ENCODE measurements around the gene TMEM14B. TPM values are rescaled to one million over a fixed set of nuclear protein-coding genes. Genes with fewer than 3 reads are reported as not detected.

TMEM14B gene
- total and polyA plus RNA-seq, 9 of the 15 experiments (the other 6 are each of a cell fraction or from before 2014, with no cell fraction given) = 174 to 862 (median 263) TPM

DNA sequence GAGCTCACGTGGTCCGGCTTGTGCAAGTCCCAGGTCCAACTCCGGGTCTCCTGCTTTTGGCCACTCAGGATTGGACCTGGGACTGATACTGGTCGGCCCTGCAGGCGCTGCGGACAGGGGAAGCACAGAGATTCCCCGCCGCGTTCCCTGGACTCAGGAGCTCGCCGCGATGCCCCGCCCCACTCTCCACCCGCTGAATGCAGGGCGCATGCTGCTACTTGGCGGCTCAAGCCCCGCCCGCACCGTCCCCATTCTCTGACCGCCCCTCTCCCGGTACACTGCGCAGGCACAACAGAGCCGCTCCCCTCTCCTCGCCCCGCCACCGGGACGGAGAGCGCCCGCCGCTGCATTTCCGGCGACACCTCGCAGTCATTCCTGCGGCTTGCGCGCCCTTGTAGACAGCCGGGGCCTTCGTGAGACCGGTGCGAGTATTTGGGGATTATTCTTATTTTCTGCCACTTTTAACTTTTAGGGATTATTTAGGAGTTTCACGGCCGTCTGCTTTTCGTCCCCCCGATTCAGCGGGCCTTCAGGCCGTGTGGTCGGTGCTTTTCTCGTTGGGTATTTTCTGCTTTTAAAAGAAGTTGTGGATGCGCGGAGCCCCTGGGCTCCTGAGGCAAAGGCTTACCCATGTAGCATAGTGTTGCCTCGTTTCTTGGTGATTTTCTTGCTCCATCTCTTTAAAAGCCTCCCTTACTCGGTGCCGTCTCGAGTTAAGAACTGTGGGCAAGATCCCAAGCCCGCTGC lies 24.6 kb upstream of the TMEM14B start, which contains the start of gene TMEM14C (continued):
- TF ChIP-seq, protein P1, sequence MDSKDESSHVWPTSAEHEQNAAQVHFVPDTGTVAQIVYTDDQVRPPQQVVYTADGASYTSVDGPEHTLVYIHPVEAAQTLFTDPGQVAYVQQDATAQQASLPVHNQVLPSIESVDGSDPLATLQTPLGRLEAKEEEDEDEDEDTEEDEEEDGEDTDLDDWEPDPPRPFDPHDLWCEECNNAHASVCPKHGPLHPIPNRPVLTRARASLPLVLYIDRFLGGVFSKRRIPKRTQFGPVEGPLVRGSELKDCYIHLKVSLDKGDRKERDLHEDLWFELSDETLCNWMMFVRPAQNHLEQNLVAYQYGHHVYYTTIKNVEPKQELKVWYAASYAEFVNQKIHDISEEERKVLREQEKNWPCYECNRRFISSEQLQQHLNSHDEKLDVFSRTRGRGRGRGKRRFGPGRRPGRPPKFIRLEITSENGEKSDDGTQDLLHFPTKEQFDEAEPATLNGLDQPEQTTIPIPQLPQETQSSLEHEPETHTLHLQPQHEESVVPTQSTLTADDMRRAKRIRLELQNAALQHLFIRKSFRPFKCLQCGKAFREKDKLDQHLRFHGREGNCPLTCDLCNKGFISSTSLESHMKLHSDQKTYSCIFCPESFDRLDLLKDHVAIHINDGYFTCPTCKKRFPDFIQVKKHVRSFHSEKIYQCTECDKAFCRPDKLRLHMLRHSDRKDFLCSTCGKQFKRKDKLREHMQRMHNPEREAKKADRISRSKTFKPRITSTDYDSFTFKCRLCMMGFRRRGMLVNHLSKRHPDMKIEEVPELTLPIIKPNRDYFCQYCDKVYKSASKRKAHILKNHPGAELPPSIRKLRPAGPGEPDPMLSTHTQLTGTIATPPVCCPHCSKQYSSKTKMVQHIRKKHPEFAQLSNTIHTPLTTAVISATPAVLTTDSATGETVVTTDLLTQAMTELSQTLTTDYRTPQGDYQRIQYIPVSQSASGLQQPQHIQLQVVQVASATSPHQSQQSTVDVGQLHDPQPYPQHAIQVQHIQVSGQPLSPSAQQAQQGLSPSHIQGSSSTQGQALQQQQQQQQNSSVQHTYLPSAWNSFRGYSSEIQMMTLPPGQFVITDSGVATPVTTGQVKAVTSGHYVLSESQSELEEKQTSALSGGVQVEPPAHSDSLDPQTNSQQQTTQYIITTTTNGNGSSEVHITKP (IDR thresholded peaks at IDR 0.05; ENCODE audit: partially characterized antibody) = peak; percentile 4
- TF ChIP-seq, protein P2, sequence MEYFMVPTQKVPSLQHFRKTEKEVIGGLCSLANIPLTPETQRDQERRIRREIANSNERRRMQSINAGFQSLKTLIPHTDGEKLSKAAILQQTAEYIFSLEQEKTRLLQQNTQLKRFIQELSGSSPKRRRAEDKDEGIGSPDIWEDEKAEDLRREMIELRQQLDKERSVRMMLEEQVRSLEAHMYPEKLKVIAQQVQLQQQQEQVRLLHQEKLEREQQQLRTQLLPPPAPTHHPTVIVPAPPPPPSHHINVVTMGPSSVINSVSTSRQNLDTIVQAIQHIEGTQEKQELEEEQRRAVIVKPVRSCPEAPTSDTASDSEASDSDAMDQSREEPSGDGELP (CRISPR knock-in tag; IDR thresholded peaks at IDR 0.05; ENCODE audit: borderline replicate concordance) = peak; percentile 93; the same call in 1 of the 2 replicates
- TF ChIP-seq, protein P3, sequence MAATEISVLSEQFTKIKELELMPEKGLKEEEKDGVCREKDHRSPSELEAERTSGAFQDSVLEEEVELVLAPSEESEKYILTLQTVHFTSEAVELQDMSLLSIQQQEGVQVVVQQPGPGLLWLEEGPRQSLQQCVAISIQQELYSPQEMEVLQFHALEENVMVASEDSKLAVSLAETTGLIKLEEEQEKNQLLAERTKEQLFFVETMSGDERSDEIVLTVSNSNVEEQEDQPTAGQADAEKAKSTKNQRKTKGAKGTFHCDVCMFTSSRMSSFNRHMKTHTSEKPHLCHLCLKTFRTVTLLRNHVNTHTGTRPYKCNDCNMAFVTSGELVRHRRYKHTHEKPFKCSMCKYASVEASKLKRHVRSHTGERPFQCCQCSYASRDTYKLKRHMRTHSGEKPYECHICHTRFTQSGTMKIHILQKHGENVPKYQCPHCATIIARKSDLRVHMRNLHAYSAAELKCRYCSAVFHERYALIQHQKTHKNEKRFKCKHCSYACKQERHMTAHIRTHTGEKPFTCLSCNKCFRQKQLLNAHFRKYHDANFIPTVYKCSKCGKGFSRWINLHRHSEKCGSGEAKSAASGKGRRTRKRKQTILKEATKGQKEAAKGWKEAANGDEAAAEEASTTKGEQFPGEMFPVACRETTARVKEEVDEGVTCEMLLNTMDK (IDR thresholded peaks at IDR 0.05; ENCODE audit: borderline replicate concordance, insufficient read depth, low read depth, low read length, poor library complexity, severe bottlenecking) = no peak
- TF ChIP-seq TARDBP (IDR thresholded peaks at IDR 0.05) (no peak), ZNF668 (CRISPR knock-in tag; IDR thresholded peaks at IDR 0.05) (no peak), ZC3H4 (CRISPR knock-in tag; IDR thresholded peaks at IDR 0.05; ENCODE audit: borderline replicate concordance) (no peak), ZKSCAN3 (CRISPR knock-in tag; IDR thresholded peaks at IDR 0.05) (no peak), KDM5B (IDR thresholded peaks at IDR 0.05; ENCODE audit: insufficient replicate concordance, low read depth, low read length) (peak; percentile 89), POLR3A (IDR thresholded peaks at IDR 0.05; ENCODE audit: borderline replicate concordance, extremely low read depth, insufficient read depth, insufficient read length) (no peak)
- TF ChIP-seq, protein P4, sequence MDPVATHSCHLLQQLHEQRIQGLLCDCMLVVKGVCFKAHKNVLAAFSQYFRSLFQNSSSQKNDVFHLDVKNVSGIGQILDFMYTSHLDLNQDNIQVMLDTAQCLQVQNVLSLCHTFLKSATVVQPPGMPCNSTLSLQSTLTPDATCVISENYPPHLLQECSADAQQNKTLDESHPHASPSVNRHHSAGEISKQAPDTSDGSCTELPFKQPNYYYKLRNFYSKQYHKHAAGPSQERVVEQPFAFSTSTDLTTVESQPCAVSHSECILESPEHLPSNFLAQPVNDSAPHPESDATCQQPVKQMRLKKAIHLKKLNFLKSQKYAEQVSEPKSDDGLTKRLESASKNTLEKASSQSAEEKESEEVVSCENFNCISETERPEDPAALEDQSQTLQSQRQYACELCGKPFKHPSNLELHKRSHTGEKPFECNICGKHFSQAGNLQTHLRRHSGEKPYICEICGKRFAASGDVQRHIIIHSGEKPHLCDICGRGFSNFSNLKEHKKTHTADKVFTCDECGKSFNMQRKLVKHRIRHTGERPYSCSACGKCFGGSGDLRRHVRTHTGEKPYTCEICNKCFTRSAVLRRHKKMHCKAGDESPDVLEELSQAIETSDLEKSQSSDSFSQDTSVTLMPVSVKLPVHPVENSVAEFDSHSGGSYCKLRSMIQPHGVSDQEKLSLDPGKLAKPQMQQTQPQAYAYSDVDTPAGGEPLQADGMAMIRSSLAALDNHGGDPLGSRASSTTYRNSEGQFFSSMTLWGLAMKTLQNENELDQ (CRISPR knock-in tag; IDR thresholded peaks at IDR 0.05; ENCODE audit: borderline replicate concordance) = no peak
- TF ChIP-seq, protein P5, sequence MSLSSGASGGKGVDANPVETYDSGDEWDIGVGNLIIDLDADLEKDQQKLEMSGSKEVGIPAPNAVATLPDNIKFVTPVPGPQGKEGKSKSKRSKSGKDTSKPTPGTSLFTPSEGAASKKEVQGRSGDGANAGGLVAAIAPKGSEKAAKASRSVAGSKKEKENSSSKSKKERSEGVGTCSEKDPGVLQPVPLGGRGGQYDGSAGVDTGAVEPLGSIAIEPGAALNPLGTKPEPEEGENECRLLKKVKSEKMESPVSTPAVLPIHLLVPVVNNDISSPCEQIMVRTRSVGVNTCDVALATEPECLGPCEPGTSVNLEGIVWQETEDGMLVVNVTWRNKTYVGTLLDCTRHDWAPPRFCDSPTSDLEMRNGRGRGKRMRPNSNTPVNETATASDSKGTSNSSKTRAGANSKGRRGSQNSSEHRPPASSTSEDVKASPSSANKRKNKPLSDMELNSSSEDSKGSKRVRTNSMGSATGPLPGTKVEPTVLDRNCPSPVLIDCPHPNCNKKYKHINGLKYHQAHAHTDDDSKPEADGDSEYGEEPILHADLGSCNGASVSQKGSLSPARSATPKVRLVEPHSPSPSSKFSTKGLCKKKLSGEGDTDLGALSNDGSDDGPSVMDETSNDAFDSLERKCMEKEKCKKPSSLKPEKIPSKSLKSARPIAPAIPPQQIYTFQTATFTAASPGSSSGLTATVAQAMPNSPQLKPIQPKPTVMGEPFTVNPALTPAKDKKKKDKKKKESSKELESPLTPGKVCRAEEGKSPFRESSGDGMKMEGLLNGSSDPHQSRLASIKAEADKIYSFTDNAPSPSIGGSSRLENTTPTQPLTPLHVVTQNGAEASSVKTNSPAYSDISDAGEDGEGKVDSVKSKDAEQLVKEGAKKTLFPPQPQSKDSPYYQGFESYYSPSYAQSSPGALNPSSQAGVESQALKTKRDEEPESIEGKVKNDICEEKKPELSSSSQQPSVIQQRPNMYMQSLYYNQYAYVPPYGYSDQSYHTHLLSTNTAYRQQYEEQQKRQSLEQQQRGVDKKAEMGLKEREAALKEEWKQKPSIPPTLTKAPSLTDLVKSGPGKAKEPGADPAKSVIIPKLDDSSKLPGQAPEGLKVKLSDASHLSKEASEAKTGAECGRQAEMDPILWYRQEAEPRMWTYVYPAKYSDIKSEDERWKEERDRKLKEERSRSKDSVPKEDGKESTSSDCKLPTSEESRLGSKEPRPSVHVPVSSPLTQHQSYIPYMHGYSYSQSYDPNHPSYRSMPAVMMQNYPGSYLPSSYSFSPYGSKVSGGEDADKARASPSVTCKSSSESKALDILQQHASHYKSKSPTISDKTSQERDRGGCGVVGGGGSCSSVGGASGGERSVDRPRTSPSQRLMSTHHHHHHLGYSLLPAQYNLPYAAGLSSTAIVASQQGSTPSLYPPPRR (CRISPR knock-in tag; IDR thresholded peaks at IDR 0.05; ENCODE audit: borderline replicate concordance) = no peak
